OCI-M2 (cell line): Measurements from ENCODE around the gene RXFP4.

Experiments
- DNase-seq: peaks from one replicate; lab custom pipeline; 2025; ENCODE audit not compliant: unreplicated experiment; lab: John Stamatoyannopoulos, UW

Gene RXFP4

DNA sequence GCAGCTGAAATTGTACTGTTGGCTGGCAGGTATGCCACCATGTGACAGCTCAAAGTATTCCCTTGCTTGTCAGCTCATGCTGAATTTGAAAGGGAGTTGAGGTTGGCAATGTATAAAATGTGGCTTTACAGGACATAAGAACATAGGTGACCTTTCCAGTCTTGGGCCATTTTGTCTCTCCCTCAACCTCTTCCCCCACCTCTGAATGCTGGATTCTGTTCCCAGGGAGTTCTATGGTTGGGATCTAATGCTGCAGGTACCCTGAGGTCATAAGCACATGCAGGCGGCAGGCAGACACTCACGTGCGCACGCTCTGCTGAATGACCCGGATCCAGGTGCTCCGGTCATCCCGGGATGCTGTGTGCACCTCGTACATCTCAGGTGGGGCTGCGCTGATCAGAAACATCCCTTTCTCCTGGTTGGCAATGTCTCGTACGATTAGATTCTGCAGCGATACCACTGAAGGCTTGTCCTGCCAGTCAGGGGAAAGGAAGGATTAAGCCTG is 16.0 kb downstream of the RXFP4 start:
- no peak for DNase-seq

DNA sequence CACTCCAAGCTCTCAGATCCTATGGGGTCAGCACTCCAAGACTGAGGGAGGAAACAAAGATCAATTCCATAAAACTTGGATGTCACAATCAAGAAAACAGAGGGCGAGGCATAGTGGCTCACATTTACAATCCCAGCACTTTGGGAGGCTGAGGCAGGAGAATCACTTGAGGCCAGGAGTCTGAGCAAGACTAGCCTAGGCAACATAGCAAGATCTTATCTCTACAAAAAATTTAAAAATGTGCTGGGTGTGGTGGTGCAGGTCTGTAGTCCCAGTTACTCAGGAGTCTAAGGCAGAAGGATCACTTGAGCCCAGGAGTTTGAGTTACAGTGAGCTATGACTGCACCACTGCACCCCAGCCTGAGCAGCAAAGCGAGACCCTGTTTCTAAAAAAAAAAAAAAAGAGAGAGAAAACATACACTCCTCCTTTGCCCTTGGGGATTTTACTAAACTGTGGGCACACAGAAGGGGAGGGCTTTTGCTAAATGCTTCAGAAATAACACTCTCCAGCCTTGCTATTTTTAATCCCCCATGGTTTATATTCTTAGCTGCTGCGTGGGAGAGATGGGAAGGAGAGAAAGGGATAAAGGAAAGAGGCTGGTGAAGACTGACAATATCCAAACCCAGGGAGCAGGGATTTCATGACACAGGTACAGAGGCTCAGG is 18.8 kb downstream of the RXFP4 start:
- no peak for DNase-seq

DNA sequence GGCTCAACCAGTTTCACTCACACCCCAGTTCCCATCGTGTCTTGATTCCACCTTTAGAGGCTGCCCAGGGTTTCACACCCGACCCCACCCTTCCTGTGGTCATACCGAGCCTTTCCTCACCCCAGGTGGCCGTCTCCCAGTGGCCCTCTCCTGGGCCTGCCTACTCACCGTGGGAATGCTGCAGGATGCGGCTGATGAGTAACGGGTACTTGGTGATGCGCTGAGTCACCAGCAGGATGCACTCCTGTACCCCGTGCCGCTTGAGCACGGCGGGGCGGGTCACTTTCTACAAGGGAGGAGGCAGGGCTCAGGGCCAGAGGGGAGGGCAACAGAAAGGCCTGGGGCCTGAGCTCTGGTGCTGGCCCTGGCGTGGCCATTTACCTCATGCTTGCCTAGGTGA is 20.5 kb downstream of the RXFP4 start:
- DNase-seq: no peak

DNA sequence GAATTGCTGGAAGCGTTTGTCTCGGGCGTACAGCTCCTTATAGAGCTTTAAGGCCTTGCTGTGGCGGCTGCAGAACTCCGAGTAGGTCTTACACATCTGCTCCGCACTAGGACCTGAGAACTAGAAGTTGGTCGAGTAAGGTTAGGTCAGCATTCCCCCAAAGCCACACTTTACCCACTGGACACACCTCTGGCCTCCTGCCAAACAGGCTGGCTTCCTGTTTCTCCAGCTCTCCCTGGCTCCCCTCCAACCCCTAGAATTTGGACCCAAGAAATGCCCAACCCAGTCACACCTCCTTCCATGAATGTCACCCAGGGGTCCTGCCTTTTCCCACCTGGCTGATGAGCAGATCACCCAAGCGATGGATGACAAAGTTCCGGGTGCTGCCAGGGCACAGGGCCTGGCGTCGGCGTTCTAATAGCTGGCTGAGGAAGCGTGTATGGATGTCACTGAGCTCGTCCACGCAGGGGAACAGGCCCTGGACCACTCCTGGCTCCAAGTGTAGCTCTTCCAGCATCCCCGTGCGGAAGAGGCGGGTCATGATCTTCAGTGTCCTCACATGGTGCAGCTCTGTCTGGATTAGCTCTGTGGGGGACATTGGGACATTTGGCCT is 21.3 kb downstream of the RXFP4 start:
- DNase-seq: no peak

DNA sequence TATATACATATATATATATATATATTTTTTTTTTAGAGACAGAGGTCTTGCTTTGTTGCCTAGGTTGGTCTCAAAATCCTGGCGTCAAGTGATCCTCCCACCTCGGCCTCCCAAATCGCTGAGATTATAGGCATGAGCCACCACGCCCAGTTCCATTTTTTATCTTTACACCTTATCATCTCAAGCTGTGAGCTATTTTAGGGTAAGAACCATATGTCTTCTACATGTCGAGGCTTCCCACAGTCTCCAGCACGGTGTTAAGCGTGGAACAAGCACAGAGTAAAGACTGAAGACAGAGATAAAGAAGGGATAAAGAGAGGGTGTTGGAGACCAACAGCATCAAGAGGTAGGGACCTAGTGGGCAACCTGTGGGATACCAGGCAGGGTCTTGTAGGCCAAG is 22.8 kb downstream of the RXFP4 start:
- DNase-seq: no peak

DNA sequence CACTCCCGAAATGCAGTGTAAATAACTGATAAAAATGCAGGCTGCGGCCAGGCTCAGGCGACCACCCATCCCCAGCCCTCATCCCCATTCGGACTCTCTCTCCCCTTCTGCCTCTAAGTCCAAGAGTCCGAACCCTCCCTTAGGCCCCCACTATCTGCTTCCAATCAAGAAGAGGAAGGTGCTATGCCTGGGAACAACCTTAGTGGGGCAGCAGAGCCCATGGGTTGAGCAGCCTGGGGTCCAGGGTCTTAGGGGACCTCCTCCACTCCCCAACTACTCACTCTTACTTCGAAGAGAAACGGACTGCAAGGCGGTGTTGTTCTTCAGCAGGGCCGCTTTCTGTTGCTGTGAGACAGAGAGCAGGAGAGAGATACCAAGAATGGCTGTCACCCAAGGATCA is 24.7 kb downstream of the RXFP4 start:
- DNase-seq: no peak

DNA sequence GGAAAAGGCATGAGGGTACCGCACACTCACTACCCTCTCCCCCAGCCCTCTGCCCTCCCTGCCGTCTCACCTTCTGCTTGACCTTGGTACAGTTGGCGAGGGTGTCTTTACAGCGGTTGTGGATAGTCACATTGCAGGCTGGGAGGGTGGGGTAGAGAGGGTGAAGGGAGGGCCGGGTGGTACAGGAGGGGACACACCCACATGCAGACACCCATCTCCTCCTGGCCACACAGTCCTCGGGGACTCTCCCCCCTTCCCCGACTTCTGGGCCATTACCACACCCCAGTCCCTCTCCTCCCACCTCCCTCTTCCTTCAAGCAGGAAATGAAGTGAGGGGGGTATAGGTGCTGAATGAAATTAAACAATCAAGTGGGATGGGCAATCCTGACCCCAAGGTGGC is 25.3 kb downstream of the RXFP4 start:
- no peak for DNase-seq

DNA sequence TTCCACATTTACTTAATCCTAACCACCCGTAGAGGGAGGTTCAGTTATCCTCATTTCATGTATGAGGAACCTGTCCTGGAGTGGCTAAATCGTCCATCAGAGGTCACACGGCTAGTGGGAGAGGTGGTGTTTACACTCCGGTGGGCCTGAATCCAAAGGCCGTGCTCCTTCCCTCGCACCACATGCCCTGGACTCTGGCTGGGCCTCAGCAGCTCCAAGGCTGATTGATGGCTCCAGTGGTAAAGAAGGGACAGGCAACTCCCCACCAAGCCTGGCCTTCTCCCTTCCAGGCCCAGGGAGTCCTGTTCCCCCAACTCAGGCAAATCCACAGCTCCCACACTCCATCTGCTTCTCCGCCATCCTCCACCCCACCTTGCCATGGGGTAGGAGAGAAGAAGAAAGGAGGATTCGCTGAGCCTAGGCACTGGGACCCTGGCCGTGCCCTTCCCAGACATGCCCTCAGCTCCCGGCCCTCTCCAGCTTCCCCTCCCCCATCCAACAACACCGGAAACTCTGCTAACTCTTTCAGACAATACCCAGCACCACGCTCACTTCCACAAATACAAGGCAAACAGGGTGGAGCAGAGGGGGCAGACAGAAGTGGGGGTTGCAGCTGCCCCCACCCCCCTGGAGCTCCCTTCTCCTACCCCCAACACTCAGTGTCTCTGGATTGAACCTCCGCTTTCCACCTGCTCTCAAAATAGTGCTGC is 26.1 kb downstream of the RXFP4 start:
- DNase-seq: no peak

DNA sequence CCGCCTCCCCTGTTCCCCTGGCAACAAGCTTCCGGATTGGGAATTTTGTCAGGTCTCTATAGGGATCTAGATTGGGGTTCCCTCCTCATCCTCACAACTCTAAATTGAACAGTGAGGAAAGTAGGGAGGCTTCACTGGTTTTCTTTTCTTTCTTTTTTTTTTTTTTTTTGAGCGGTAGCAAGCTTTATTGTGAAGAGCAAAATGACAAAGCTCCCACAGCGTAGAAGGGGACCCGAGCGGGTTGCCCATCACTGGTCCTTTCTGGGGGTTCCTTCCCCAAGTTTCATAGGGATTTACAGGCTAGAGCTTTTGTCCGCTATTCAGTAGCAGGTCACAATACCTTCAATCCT is 26.6 kb downstream of the RXFP4 start:
- no peak for DNase-seq

DNA sequence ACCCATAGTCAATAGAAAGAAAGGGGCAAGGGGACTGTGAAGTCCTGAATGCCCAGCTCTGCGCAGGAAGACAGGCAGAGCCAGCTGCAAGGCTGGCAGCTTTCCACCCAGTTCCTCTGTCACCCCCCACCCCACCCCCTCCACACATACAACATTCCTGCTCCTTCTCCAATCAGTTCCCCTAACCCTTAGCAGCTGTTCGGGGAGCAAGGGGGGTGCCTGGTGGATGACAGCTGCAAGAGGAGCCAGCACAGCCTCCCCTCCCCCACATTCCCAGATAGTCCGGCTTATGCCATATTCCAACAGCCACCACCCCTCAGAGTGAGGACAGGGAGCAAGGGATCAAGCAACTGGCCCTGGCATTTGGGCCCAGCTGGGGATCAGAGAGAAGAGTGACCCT is 27.2 kb downstream of the RXFP4 start:
- no peak for DNase-seq

DNA sequence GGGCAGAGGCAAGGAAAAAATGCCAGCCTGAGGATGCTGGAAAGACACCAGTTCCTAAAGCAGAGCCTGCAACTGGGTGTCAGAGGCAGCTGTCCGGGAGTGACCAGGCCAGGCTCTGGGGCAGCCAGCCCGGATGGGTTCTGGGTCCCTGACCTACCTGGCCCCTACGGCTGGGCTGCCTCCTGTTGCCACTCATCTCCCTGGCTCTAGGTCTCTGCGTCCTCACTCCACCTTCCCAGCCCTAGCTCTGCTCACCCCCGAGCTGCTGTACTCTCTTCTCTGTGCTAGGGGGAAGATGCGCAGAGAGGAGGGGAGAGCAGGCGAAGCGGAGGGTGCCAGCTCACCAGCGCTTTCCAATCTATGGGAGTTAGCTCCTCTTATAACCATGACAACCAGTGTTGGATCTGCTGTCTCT is 27.9 kb downstream of the RXFP4 start:
- DNase-seq: no peak

DNA sequence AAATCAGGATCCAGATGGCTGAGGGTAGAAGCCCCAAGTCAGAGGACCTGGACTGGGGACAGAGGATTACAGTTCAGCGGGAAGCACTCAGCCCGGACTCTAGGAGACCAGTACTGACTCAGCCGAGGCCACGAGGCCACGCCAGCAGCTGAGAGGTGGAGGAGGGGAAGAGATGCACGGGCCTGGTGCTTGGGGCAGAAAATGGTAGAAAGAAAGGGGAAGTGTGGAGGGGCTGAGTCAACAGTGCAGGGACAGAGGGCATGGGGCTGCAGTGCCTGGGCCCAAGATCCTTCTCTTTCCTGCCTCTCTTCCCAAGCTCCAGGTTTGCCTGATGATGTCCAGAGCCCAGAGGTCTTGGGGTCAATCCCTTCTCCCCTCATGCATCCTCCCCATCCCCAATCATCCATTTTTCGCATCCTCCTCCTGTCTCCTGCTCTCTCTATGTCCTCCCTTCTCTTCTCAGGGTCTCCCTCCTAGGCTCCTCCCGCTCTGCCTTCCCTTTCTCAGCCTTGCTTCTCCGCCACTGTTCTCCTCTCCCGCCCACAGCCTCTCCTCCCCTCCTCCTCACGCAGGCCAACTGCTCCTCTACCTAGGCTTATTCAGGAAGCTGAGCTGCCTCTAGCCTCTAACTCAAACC is 29.2 kb downstream of the RXFP4 start:
- DNase-seq: no peak

DNA sequence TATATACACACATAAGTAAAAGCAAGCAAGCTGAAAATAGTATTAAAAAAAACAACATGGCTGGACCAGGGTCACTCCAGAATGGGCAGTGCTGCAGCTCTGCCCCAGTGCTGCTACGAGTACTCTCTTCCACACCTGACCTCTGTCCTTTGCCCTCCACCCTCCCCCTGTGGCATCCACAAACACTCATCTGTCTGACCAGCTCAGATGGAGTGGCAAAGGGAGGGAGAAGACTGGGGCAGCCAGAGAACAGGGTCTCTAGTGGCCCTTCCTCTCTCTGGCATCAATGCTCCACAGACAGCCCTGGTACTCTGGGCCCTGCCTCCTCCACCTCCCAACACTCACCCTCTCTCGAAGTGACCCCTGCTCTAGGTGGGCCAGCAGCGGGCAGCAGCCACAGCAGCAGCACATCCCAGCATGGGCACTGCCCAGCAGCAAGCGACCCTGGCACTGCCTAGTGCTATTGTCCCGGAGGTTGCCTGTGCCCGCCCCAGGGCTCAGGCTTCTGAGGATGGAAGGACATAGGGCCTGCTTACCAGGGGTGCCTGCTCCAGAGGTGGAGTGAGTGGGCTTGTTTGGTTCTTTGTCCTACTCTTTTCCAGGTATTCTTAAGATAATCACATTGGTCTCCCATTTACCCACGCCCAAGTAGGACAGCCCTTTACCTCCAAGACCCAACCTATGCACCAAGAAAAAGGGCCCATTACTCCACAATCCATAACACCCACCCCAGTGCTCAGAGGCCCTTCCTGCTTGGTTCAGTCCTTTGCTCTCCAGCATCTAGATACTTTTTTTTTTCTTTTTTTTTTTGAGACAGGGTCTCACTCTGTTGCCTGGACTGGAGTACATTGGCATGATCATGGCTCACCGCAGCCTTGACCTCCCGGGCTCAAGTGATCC is 30.7 kb downstream of the RXFP4 start:
- no peak for DNase-seq

DNA sequence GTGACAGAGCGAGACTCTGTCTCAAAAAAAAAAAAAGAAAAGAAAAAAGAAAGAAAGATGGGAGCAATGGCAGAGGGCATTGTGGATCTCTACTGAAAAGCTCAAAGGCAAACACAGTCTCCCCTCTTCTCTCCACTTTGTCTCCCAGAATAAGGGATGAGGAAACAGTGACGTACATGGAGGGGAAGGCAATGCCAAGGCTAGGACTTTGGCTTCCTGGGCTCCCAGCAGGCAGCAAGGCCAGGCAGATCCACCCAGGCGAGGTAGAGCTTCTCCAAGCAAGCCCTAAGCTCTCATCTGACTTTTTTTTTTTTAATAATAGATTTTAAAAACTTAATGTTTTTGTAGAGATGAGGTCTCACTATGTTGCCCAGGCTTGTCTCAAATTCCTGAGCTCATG is 32.3 kb downstream of the RXFP4 start:
- DNase-seq: no peak

DNA sequence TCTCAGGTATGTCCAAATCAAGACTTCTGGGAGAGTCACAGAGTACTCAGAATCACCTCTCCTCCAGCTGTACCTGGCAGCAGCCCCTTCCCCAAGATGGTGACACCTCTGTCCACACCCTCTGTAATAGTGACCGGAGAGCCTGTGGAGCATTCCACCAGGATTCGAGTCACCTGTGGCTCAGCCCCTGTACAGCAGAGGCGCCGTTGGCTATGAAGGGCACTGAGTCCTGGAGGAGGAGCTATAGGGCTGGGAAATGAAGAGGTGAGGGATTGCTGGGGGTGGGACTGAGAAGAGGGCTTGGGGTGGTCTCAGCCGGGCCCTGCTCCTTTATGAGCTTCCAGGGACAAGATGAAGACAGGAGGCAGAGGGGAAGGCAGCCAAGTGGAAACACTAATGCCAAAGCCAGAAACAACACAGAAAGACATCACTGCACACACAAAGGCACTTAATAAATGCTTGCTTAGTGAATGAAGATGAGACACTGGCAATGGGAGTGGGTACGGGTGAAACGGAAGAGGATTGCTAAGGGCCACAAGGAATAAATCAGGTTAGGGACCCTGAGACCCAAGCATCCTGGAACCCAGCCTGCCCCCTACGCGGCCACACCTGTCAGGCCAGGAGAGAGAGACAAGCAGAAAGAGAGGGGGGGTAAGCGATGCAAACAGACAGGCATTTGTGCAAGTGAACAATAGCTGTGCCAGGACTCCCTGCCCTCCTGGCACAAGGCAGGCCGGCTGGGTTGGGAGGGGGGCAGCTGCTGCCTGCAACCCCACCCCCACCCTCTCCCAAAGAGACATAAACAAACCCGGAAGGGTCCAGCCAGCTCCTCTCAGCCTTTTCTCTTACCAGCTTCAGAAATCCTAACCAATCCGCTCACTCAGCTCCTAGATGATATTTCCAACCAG is 33.0 kb downstream of the RXFP4 start:
- DNase-seq: no peak

DNA sequence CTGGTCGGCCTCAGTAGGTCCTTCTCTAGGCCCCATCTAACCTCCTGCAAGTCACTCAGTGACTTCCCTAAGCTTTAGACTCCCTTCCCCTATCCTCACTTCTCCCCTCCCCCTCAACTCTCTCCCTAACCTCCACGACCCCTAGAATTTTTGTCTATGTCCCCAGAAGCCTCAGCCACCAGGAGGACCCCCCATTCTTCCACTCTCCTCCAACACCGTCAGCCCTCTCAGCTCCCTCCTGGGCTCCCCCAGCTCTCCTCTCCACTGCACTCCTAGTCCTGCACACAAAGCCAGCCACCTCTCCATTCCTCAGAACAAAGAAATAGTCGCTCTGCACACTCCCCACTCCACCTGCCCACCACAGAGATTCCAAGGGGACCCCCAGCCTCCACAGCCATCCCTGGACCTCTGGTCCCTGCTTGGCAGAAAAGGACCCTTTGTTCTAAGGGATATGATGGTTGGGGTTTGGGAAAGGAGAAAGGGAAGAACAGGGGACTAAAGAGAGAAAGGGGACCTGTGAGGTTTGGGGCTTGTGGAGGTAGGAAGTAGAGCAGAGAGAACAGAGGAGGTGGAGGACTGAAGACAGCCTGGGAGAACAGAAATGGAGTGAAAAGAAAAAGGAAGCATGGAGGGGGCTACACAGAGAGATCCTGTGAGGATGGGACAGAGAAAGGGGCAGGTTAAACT is 34.1 kb downstream of the RXFP4 start:
- no peak for DNase-seq

DNA sequence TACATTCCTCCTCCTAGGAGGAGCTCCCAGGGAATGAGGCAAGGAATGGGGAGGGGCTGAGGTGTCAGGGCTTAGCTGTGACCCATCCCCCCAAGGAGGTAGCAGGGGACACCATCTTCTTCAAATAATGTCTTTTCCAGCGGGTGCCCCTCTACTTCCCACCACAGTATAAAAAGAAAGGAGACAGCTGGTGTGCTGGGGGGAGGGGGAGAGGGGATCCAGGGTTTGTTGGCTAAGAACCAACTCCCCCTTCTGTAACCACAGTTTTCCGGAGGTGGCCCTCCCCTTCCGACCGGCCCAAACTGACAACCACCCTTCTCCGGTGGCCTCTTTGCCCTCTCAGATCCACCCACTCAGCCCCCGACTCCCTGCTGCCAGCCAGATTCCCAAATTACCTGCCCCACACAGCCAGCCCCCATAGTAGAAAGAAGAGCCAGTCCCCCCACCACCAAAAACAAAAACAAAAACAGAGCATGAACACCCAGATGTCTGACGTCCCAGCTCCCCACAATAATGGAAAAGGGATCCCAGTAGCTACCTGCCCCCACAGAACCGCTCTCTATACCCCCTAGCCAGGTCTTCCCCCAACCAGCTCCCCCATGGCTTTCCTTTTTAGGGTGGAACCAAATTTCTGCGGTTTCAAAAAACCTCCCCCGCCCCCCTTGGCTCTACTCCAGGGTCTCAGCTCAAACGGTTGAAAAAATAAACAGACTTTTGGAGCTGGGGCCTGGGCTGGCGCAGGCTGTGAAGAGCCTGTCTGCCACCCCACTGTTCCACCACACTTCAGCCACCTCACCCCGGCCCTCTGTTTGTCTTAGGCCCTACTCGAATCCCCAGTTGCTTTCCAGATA is 34.8 kb downstream of the RXFP4 start:
- DNase-seq: peak; percentile 38

DNA sequence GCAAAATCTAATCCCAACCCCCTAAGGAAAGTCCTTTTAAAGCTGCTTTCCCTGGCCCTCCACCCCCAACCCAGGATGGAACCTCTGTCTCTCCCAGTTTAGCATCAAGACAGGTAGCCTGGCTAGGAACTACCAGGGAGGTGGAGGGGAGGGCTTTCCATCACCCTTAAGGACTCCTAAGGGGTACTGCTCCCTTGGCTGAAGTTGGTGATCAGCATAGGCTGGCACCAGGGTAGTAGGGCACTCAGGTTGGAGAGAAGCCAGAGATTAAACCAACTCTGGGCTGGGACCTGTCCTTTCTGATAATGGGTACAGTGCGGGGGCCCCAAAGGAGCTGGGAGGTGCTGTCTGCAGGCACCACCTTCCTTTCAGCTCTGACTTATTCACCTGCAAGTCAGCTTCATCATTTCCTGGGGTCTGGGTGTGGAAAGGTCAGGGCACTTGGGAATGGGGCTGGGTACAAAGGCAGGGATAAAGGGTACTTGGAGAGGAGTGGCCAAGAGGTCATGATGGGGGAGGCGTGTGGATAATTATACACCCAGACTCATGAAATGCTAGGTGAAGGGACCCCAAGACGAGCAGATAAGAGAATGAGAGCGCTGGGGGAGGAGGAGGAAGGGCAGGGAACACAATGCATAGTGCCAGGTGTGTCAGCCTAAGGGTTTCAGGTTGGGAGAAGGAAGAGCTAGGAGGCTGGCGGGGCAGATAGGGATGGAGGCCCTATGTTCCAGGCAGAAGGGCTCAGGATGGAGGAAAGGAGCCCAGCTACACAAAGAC is 35.7 kb downstream of the RXFP4 start:
- DNase-seq: no peak
